Osteoblast (primary cell): Measurements from ENCODE around the gene ZBTB44. TPM values are rescaled to one million over a fixed set of nuclear protein-coding genes. Genes with fewer than 3 reads are reported as not detected.
"Not testable (repeated sequence)": the region's sequence is repeated elsewhere in the genome, so short reads cannot be mapped to it uniquely, and the experiment has no call there.

Experiments used
- DNase-seq: peaks from one replicate; pipeline ENCODE4 v3.0.0; 2011; ENCODE audit warnings: low spot score, mixed read lengths; ENCODE audit not compliant: insufficient read length; ENCODE audit errors: missing footprints
- H2AFZ ChIP-seq: 2 replicates; pipeline ENCODE4 v1.6.0; 2011; ENCODE audit warnings: mild to moderate bottlenecking, low read length
- H3K27ac ChIP-seq: 2 replicates; pipeline ENCODE4 v1.5.1; 2011; ENCODE audit warnings: mild to moderate bottlenecking, low read depth, low read length, moderate library complexity
- H3K27me3 ChIP-seq: 2 replicates; pipeline ENCODE4 v1.6.0; 2012; ENCODE audit warnings: mild to moderate bottlenecking, control low read depth, inconsistent platforms, low read length, moderate library complexity; ENCODE audit not compliant: insufficient read depth
- H3K36me3 ChIP-seq: 2 replicates; pipeline ENCODE4 v1.5.1; 2011; ENCODE audit warnings: mild to moderate bottlenecking, low read length, control low read depth, moderate library complexity; ENCODE audit not compliant: insufficient read depth
- H3K4me1 ChIP-seq: 2 replicates; pipeline ENCODE4 v1.5.1; 2011; ENCODE audit warnings: mild to moderate bottlenecking, low read length, control low read depth, moderate library complexity; ENCODE audit not compliant: insufficient read depth
- H3K4me2 ChIP-seq: 2 replicates; pipeline ENCODE4 v1.6.0; 2011; ENCODE audit warnings: mild to moderate bottlenecking, low read length; ENCODE audit not compliant: insufficient read depth
- H3K4me3 ChIP-seq: fragments of 200-600 bp; sonication (generic); 3 replicates; pipeline ENCODE4 v1.5.1; 2012; ENCODE audit warnings: mild to moderate bottlenecking, low read length, inconsistent platforms; ENCODE audit not compliant: insufficient read depth
- H3K79me2 ChIP-seq: 2 replicates; pipeline ENCODE4 v1.6.0; 2012; ENCODE audit warnings: mild to moderate bottlenecking, low read length, control low read depth, inconsistent platforms; ENCODE audit not compliant: insufficient read depth
- H3K9me3 ChIP-seq: 2 replicates; pipeline ENCODE4 v1.5.1; 2011; ENCODE audit warnings: low read depth, low read length, control low read depth
- H4K20me1 ChIP-seq: 2 replicates; pipeline ENCODE4 v1.6.0; 2012; ENCODE audit warnings: mild to moderate bottlenecking, low read length, control low read depth; ENCODE audit not compliant: insufficient read depth
- total RNA-seq: library from RNA; depleted of rRNA; stranded (reverse); fragments of >200 nt; gene quantifications from 2 replicates; pipeline ENCODE4 v1.2.3, GENCODE V29; 2012
- TF ChIP-seq, protein P1 (sequence below): IDR thresholded peaks from 2 replicates; pipeline ENCODE4 v1.5.1; 2011; ENCODE audit warnings: mild to moderate bottlenecking, low read depth, low read length, moderate library complexity; ENCODE audit errors: extremely low read depth

Gene ZBTB44
- total RNA-seq, 1 donor, result 50.3 TPM

- Histone ChIP-seq H3K27me3 (peaks cover 6% of the 10 kb centered on the region), H3K36me3 (no peaks in the 10 kb centered on the region), H3K4me1 (no peaks in the 10 kb centered on the region), H3K9me3 (no peaks in the 10 kb centered on the region), H3K27ac (no peak overlapping the region), H4K20me1 (no peaks in the 10 kb centered on the region), H3K79me2 (no peaks in the 10 kb centered on the region), H3K4me2 (no peak overlapping the region), H2AFZ (no peak overlapping the region), H3K4me3 (no peak overlapping the region)
- peak; percentile 88 for DNase-seq
- TF ChIP-seq, protein P1, sequence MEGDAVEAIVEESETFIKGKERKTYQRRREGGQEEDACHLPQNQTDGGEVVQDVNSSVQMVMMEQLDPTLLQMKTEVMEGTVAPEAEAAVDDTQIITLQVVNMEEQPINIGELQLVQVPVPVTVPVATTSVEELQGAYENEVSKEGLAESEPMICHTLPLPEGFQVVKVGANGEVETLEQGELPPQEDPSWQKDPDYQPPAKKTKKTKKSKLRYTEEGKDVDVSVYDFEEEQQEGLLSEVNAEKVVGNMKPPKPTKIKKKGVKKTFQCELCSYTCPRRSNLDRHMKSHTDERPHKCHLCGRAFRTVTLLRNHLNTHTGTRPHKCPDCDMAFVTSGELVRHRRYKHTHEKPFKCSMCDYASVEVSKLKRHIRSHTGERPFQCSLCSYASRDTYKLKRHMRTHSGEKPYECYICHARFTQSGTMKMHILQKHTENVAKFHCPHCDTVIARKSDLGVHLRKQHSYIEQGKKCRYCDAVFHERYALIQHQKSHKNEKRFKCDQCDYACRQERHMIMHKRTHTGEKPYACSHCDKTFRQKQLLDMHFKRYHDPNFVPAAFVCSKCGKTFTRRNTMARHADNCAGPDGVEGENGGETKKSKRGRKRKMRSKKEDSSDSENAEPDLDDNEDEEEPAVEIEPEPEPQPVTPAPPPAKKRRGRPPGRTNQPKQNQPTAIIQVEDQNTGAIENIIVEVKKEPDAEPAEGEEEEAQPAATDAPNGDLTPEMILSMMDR, result no peak
These were observed 117.2 kb downstream of the ZBTB44 start for GRCh38 chr11:130197386-130198035.

GRCh38 chr11:130194241-130195023 is 120.3 kb downstream of the ZBTB44 start:
- H3K4me1 ChIP-seq, result no peaks in the 10 kb centered on the region
- no peak overlapping the region for H2AFZ ChIP-seq
- H3K36me3 ChIP-seq, result no peaks in the 10 kb centered on the region
- TF ChIP-seq, protein P1, result no peak
- H3K27me3 ChIP-seq, result peaks cover 9% of the 10 kb centered on the region
- no peaks in the 10 kb centered on the region for H3K9me3 ChIP-seq
- no peak overlapping the region for H3K4me2 ChIP-seq
- no peak overlapping the region for H3K4me3 ChIP-seq
- DNase-seq, result peak; percentile 32
- no peak overlapping the region for H3K27ac ChIP-seq
- H4K20me1 ChIP-seq, result no peaks in the 10 kb centered on the region
- H3K79me2 ChIP-seq, result no peaks in the 10 kb centered on the region

- H3K9me3 ChIP-seq, H2AFZ ChIP-seq, H3K4me3 ChIP-seq, H3K27me3 ChIP-seq, H3K27ac ChIP-seq, H3K4me1 ChIP-seq, H4K20me1 ChIP-seq, H3K36me3 ChIP-seq, H3K79me2 ChIP-seq, DNase-seq, H3K4me2 ChIP-seq: not testable (repeated sequence)
These were observed 121.2 kb downstream of the ZBTB44 start for GRCh38 chr11:130193551-130193950.

DNA sequence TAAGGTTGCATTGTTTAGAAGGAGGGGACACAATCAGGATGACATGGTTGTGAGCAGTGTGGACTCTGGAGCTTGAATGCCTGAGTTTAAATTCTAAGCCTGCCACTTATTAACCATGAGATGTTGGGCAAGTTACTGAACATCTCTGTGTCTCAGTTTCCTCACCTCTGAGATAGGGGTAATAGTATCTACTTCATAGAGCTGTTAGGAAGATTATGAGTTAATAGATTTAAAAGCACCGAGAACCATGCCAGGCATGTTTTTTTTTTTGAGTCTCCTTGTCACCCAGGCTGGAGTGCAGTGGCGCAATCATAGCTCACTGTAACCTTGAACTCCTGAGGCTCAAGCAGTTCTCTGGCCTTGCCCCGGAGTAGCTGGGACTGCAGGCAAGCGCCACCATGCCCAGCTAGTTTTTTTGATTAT is 121.9 kb downstream of the ZBTB44 start:
- no peak overlapping the region for H3K4me2 ChIP-seq
- no peak overlapping the region for H2AFZ ChIP-seq
- no peak overlapping the region for H3K27ac ChIP-seq
- no peaks in the 10 kb centered on the region for H4K20me1 ChIP-seq
- H3K4me1 ChIP-seq, result no peaks in the 10 kb centered on the region
- TF ChIP-seq, protein P1, result no peak
- H3K4me3 ChIP-seq, result no peak overlapping the region
- H3K9me3 ChIP-seq, result no peaks in the 10 kb centered on the region
- H3K27me3 ChIP-seq, result peaks cover 7% of the 10 kb centered on the region
- no peaks in the 10 kb centered on the region for H3K36me3 ChIP-seq
- no peaks in the 10 kb centered on the region for H3K79me2 ChIP-seq
- no peak for DNase-seq
